Neuronal stem cell (in vitro differentiated cells): Measurements from ENCODE around the gene TFEB.

ENCODE experiments used
- DNase-seq: peaks from one replicate; pipeline ENCODE4 v3.0.0-alpha.2; 2013; ENCODE audit warnings: low spot score
- H2AFZ ChIP-seq: one replicate; pipeline ENCODE4 v1.6.1; 2013; ENCODE audit warnings: mild to moderate bottlenecking, low read length, inconsistent platforms
- H2AK5ac ChIP-seq: 2 replicates; pipeline ENCODE4 v1.6.1; 2013; ENCODE audit warnings: low read depth, mild to moderate bottlenecking, inconsistent platforms, low read length, moderate library complexity, mixed read lengths
- H2BK120ac ChIP-seq: 2 replicates; pipeline ENCODE4 v1.6.1; 2013; ENCODE audit warnings: low read depth, mild to moderate bottlenecking, inconsistent platforms, low read length, moderate library complexity, mixed read lengths
- H2BK12ac ChIP-seq: one replicate; pipeline ENCODE4 v1.6.1; 2013; ENCODE audit warnings: low read length, inconsistent platforms
- H2BK15ac ChIP-seq: 2 replicates; pipeline ENCODE4 v1.6.1; 2013; ENCODE audit warnings: mild to moderate bottlenecking, low read length, inconsistent platforms, mixed read lengths
- H2BK5ac ChIP-seq: one replicate; pipeline ENCODE4 v1.6.1; 2013; ENCODE audit warnings: inconsistent platforms, mild to moderate bottlenecking, low read length, moderate library complexity
- H3K14ac ChIP-seq: one replicate; pipeline ENCODE4 v1.6.1; 2013; ENCODE audit warnings: low read length, inconsistent platforms
- H3K18ac ChIP-seq: 2 replicates; pipeline ENCODE4 v1.6.1; 2013; ENCODE audit warnings: low read length, inconsistent platforms
- H3K23ac ChIP-seq: 2 replicates; pipeline ENCODE4 v1.6.1; 2013; ENCODE audit warnings: low read depth, mild to moderate bottlenecking, mixed read lengths, low read length, inconsistent platforms; ENCODE audit not compliant: poor library complexity
- H3K27ac ChIP-seq: replicated peaks from 3 replicates; pipeline ENCODE4 v1.5.1; 2013; ENCODE audit warnings: low read length, inconsistent platforms
- H3K27me3 ChIP-seq, 3 experiments: 2 replicates each; pipeline ENCODE4 v1.6.1; 2013; ENCODE audit warnings: low read length in 3 of 3, mild to moderate bottlenecking in 2 of 3, inconsistent platforms in 1 of 3, low read depth in 1 of 3, mixed read lengths in 1 of 3, moderate library complexity in 1 of 3; ENCODE audit not compliant: control insufficient read depth in 3 of 3, insufficient read depth in 3 of 3
- H3K36me3 ChIP-seq, 2 donors: replicated peaks in 1 of 2; 2 replicates each; pipeline ENCODE4 v1.6.1; 2013; ENCODE audit warnings: low read length in 2 of 2; ENCODE audit not compliant: control insufficient read depth in 2 of 2, insufficient read depth in 2 of 2
- H3K4ac ChIP-seq: 2 replicates; pipeline ENCODE4 v1.6.1; 2013; ENCODE audit warnings: inconsistent platforms, mild to moderate bottlenecking, low read length, moderate library complexity
- H3K4me1 ChIP-seq, 2 donors: 1 replicate in 1 of 2; 2 replicates in 1 of 2; pipeline ENCODE4 v1.6.1; 2013; ENCODE audit warnings: low read length in 2 of 2, low read depth in 1 of 2; ENCODE audit not compliant: control insufficient read depth in 2 of 2, insufficient read depth in 1 of 2
- H3K4me2 ChIP-seq: one replicate; pipeline ENCODE4 v1.6.1; 2013; ENCODE audit warnings: mild to moderate bottlenecking, low read length, inconsistent platforms; ENCODE audit not compliant: insufficient read depth, poor library complexity, severe bottlenecking
- H3K4me3 ChIP-seq, 2 donors: 2 replicates each; pipeline ENCODE4 v1.5.1; 2013; ENCODE audit warnings: low read length in 2 of 2, mild to moderate bottlenecking in 2 of 2, inconsistent platforms in 1 of 2, moderate library complexity in 1 of 2
- H3K79me1 ChIP-seq: one replicate; pipeline ENCODE4 v1.6.1; 2013; ENCODE audit warnings: low read depth, mild to moderate bottlenecking, inconsistent platforms, low read length, moderate library complexity
- H3K9ac ChIP-seq: one replicate; pipeline ENCODE4 v1.6.1; 2013; ENCODE audit warnings: mild to moderate bottlenecking, low read depth, low read length, inconsistent platforms; ENCODE audit not compliant: poor library complexity
- H3K9me3 ChIP-seq, 2 donors: replicated peaks in 1 of 2; 2 replicates each; pipeline versions ENCODE3 to v1.6.1; 2013; ENCODE audit warnings: low read length in 2 of 2, mild to moderate bottlenecking in 2 of 2, inconsistent platforms in 1 of 2, low read depth in 1 of 2, mixed read lengths in 1 of 2, moderate library complexity in 1 of 2; ENCODE audit not compliant: control insufficient read depth in 2 of 2, insufficient read depth in 1 of 2
- H4K8ac ChIP-seq: one replicate; pipeline ENCODE4 v1.6.1; 2013; ENCODE audit warnings: low read depth, mild to moderate bottlenecking, inconsistent platforms, low read length, moderate library complexity
- H4K91ac ChIP-seq: one replicate; pipeline ENCODE4 v1.6.1; 2013; ENCODE audit warnings: low read length, low read depth, mild to moderate bottlenecking, inconsistent platforms; ENCODE audit not compliant: poor library complexity
- WGBS, 2 donors: extraction: QIAGEN DNeasy Blood & Tissue Kit; methylation state at CpG; one replicate each; pipeline ENCODE4 v1.1.7; 2013; ENCODE audit warnings: missing lambda C conversion rate in 2 of 2, mixed read lengths in 1 of 2; ENCODE audit not compliant: insufficient read length in 2 of 2, insufficient replicate concordance in 1 of 2; ENCODE audit errors: extremely low coverage in 2 of 2; 5-methylcytosine and 5-hydroxymethylcytosine counted together

TFEB gene

GRCh38 chr6:41780551-41781365 is 45.4 kb upstream of the TFEB start, which contains the start of gene PRICKLE4:
TSS of gene PRICKLE4 (plus strand) at chr6:41780782. CDS start at chr6:41783474, 2,692 bp downstream.
- H3K36me3 ChIP-seq = peaks cover 10 to 12% of the 10 kb centered on the region in 2 donors
- H3K4ac ChIP-seq = peak within 1 kb of the TSS; percentile 66
- DNase-seq = peak; percentile 36
- peak within 1 kb of the TSS; percentile 25 for H2AK5ac ChIP-seq
- H3K14ac ChIP-seq = peak within 1 kb of the TSS; percentile 3
- no peak within 1 kb of the TSS for H4K8ac ChIP-seq
- H3K18ac ChIP-seq = peak within 1 kb of the TSS; percentile 90
- H2BK120ac ChIP-seq = no peak within 1 kb of the TSS
- peak within 1 kb of the TSS; percentile 81 for H2BK15ac ChIP-seq
- peak within 1 kb of the TSS; percentile 82 for H3K23ac ChIP-seq
- H3K9me3 ChIP-seq = no peaks in the 10 kb centered on the region
- H3K4me3 ChIP-seq = peak within 1 kb of the TSS; percentile 58 to 87
- peak within 1 kb of the TSS; percentile 94 for H3K4me2 ChIP-seq
- H3K4me1 ChIP-seq = peaks cover 6 to 13% of the 10 kb centered on the region in 2 donors
- no CpG with 5 or more reads among the region's 36 CpGs for WGBS, 2 donors
- H3K27me3 ChIP-seq = no peaks in the 10 kb centered on the region
- H4K91ac ChIP-seq = no peak within 1 kb of the TSS
- H3K9ac ChIP-seq = peak within 1 kb of the TSS; percentile 85
- peak within 1 kb of the TSS; percentile 42 for H2BK5ac ChIP-seq
- no peak within 1 kb of the TSS for H2BK12ac ChIP-seq
- H2AFZ ChIP-seq = peak within 1 kb of the TSS; percentile 96
- H3K79me1 ChIP-seq = no peaks in the 10 kb centered on the region
- peak within 1 kb of the TSS; percentile 61 for H3K27ac ChIP-seq

GRCh38 chr6:41779788-41780550 is 44.6 kb upstream of the TFEB start, which contains the start of gene FRS3:
TSS of gene FRS3 (minus strand) at chr6:41779900. CDS start at chr6:41776987, 2,913 bp downstream.
- peaks cover 16 to 20% of the 10 kb centered on the region in 2 donors for H3K36me3 ChIP-seq
- peak within 1 kb of the TSS; percentile 96 for H2AFZ ChIP-seq
- peak within 1 kb of the TSS; percentile 61 for H3K27ac ChIP-seq
- H3K4me3 ChIP-seq = peak within 1 kb of the TSS; percentile 58 to 87
- H3K18ac ChIP-seq = peak within 1 kb of the TSS; percentile 90
- peak within 1 kb of the TSS; percentile 81 for H2BK15ac ChIP-seq
- H3K4ac ChIP-seq = no peak within 1 kb of the TSS
- peak within 1 kb of the TSS; percentile 85 for H3K9ac ChIP-seq
- H2BK12ac ChIP-seq = no peak within 1 kb of the TSS
- peak within 1 kb of the TSS; percentile 60 for H3K14ac ChIP-seq
- peak within 1 kb of the TSS; percentile 94 for H3K4me2 ChIP-seq
- peak within 1 kb of the TSS; percentile 25 for H3K23ac ChIP-seq
- H2AK5ac ChIP-seq = peak within 1 kb of the TSS; percentile 25
- DNase-seq = peak; percentile 99
- no peak within 1 kb of the TSS for H4K91ac ChIP-seq
- no peak within 1 kb of the TSS for H2BK120ac ChIP-seq
- WGBS, 2 donors = no CpG with 5 or more reads among the region's 73 CpGs
- peaks cover 6 to 12% of the 10 kb centered on the region in 2 donors for H3K4me1 ChIP-seq
- no peaks in the 10 kb centered on the region for H3K27me3 ChIP-seq
- no peaks in the 10 kb centered on the region for H3K79me1 ChIP-seq
- H2BK5ac ChIP-seq = peak within 1 kb of the TSS; percentile 42
- H4K8ac ChIP-seq = no peak within 1 kb of the TSS
- H3K9me3 ChIP-seq = no peaks in the 10 kb centered on the region

- H3K23ac ChIP-seq = peak overlapping the region; percentile 25
- peaks cover 21 to 26% of the 10 kb centered on the region in 2 donors for H3K36me3 ChIP-seq
- H3K9me3 ChIP-seq = no peaks in the 10 kb centered on the region
- peak overlapping the region; percentile 60 for H3K14ac ChIP-seq
- peak overlapping the region; percentile 96 for H2AFZ ChIP-seq
- no peak overlapping the region for H3K27ac ChIP-seq
- peaks cover 6 to 12% of the 10 kb centered on the region in 2 donors for H3K4me1 ChIP-seq
- H2BK12ac ChIP-seq = no peak overlapping the region
- DNase-seq = no peak
- WGBS, 2 donors = no CpG with 5 or more reads among the region's 16 CpGs
- H3K27me3 ChIP-seq = no peaks in the 10 kb centered on the region
- H3K4ac ChIP-seq = no peak overlapping the region
- no peak overlapping the region for H2BK15ac ChIP-seq
- no peak overlapping the region for H2BK120ac ChIP-seq
- H2AK5ac ChIP-seq = no peak overlapping the region
- H3K18ac ChIP-seq = peak overlapping the region; percentile 78
- H3K4me2 ChIP-seq = peak overlapping the region; percentile 52
- H2BK5ac ChIP-seq = no peak overlapping the region
- H4K8ac ChIP-seq = no peak overlapping the region
- no peaks in the 10 kb centered on the region for H3K79me1 ChIP-seq
- H3K9ac ChIP-seq = peak overlapping the region; percentile 50
- peak overlapping the region; percentile 58 to 87 for H3K4me3 ChIP-seq
- no peak overlapping the region for H4K91ac ChIP-seq
Observed at GRCh38 chr6:41779336-41779735, 43.9 kb upstream of the TFEB start.
